Smooth muscle cell (in vitro differentiated cells): ENCODE results near the gene TNS3. TPM values are rescaled to one million over a fixed set of nuclear protein-coding genes. Genes with fewer than 3 reads are reported as not detected.

Experiments used
- DNase-seq: peaks from one replicate; lab custom pipeline; 2025; ENCODE audit not compliant: unreplicated experiment; lab: John Stamatoyannopoulos, UW
- H2AFZ ChIP-seq: fragments of 200-600 bp; sonication (generic); 2 replicates; pipeline ENCODE4 v1.6.0; 2016; ENCODE audit warnings: antibody characterized with exemption, low read depth, mild to moderate bottlenecking
- H3F3A ChIP-seq: fragments of 200-600 bp; sonication (generic); 2 replicates; pipeline ENCODE4 v1.6.0; 2017; ENCODE audit warnings: antibody characterized with exemption, low read depth
- H3K27ac ChIP-seq: fragments of 200-600 bp; sonication (generic); 2 replicates; pipeline ENCODE4 v1.5.1; 2016; ENCODE audit warnings: low read depth, mild to moderate bottlenecking
- H3K27me3 ChIP-seq: fragments of 200-600 bp; sonication (generic); 2 replicates; pipeline ENCODE4 v1.6.1; 2016; ENCODE audit warnings: low read depth, mild to moderate bottlenecking
- H3K36me3 ChIP-seq: fragments of 200-600 bp; sonication (generic); 2 replicates; pipeline ENCODE4 v1.5.1; 2016; ENCODE audit warnings: low read depth
- H3K4me1 ChIP-seq: fragments of 200-600 bp; sonication (generic); 2 replicates; pipeline ENCODE4 v1.5.1; 2016; ENCODE audit warnings: low read depth
- H3K4me2 ChIP-seq: fragments of 200-600 bp; sonication (generic); 2 replicates; pipeline ENCODE4 v1.6.0; 2016; ENCODE audit warnings: mild to moderate bottlenecking
- H3K4me3 ChIP-seq: fragments of 200-600 bp; sonication (generic); 2 replicates; pipeline ENCODE4 v1.5.1; 2016; ENCODE audit warnings: mild to moderate bottlenecking
- H3K79me2 ChIP-seq: fragments of 200-600 bp; sonication (generic); 2 replicates; pipeline ENCODE4 v1.6.0; 2016; ENCODE audit warnings: low read depth, mild to moderate bottlenecking
- H3K9ac ChIP-seq: fragments of 200-600 bp; sonication (generic); 2 replicates; pipeline ENCODE4 v1.6.0; 2016; ENCODE audit warnings: low read depth
- H3K9me3 ChIP-seq: fragments of 200-600 bp; sonication (generic); replicated peaks from 2 replicates; pipeline ENCODE4 v1.5.1; 2016; ENCODE audit warnings: low read depth
- H4K20me1 ChIP-seq: fragments of 200-600 bp; sonication (generic); 2 replicates; pipeline ENCODE4 v1.6.0; 2016; ENCODE audit warnings: low read depth
- CTCF ChIP-seq: fragments of 200-600 bp; sonication (generic); IDR thresholded peaks from 2 replicates; pipeline ENCODE4 v1.5.1; 2017; ENCODE audit warnings: borderline replicate concordance, mild to moderate bottlenecking, antibody characterized with exemption; ENCODE audit not compliant: insufficient read depth, poor library complexity, severe bottlenecking
- WGBS: methylation state at CpG from one replicate; pipeline ENCODE4 v1.1.7; 2016; ENCODE audit warnings: low lambda C conversion rate; 5-methylcytosine and 5-hydroxymethylcytosine counted together
- polyA plus RNA-seq: library from polyadenylated mRNA; unstranded; fragments of >200 nt; fragmentation: Nextera tagmentation; extraction: Ambion mirVana; gene quantifications from 2 replicates; pipeline ENCODE4 v1.2.1, GENCODE V29; 2016
- total RNA-seq: library from RNA; depleted of rRNA; stranded (reverse); fragments of >200 nt; gene quantifications from 2 replicates; pipeline ENCODE4 v1.2.3, GENCODE V29; 2014

Gene TNS3
- total and polyA plus RNA-seq, 2 experiments from 2014 or later: 32.6 to 50.5 TPM

GRCh38 chr7:47392241-47392759 lies 189.6 kb downstream of the TNS3 start:
- H3K27ac ChIP-seq: no peak overlapping the region
- WGBS: 82% methylated on average over 17 of the region's 17 CpGs
- H3K9me3 ChIP-seq: no peaks in the 10 kb centered on the region
- H2AFZ ChIP-seq: no peak overlapping the region
- no peak overlapping the region for H3K9ac ChIP-seq
- H3F3A ChIP-seq: no peaks in the 10 kb centered on the region
- peaks cover 3% of the 10 kb centered on the region for H3K79me2 ChIP-seq
- no peak overlapping the region for H3K4me3 ChIP-seq
- H3K4me2 ChIP-seq: no peak overlapping the region
- no peaks in the 10 kb centered on the region for H3K36me3 ChIP-seq
- H3K4me1 ChIP-seq: no peaks in the 10 kb centered on the region
- no peak for DNase-seq
- peak; percentile 20 for TF ChIP-seq CTCF
- H4K20me1 ChIP-seq: peaks cover 76% of the 10 kb centered on the region
- H3K27me3 ChIP-seq: no peaks in the 10 kb centered on the region

GRCh38 chr7:47391726-47392125 lies 190.2 kb downstream of the TNS3 start:
- Histone ChIP-seq H4K20me1 (peaks cover 76% of the 10 kb centered on the region), H3K27ac (no peak overlapping the region), H3K4me1 (no peaks in the 10 kb centered on the region), H3K36me3 (no peaks in the 10 kb centered on the region), H3K27me3 (no peaks in the 10 kb centered on the region), H3K4me3 (no peak overlapping the region), H3K9ac (no peak overlapping the region), H3K4me2 (no peak overlapping the region), H3K9me3 (no peaks in the 10 kb centered on the region), H3K79me2 (peaks cover 8% of the 10 kb centered on the region), H2AFZ (no peak overlapping the region), H3F3A (no peaks in the 10 kb centered on the region)
- no peak for DNase-seq
- 91% methylated on average over 11 of the region's 11 CpGs for WGBS
- TF ChIP-seq CTCF: no peak

- Histone ChIP-seq H3K27ac (no peak overlapping the region), H3K36me3 (no peaks in the 10 kb centered on the region), H4K20me1 (peaks cover 84% of the 10 kb centered on the region), H3K27me3 (no peaks in the 10 kb centered on the region), H3K9ac (no peak overlapping the region), H3K4me3 (no peak overlapping the region), H3K4me2 (no peak overlapping the region), H3K4me1 (no peaks in the 10 kb centered on the region), H2AFZ (no peak overlapping the region), H3K9me3 (no peaks in the 10 kb centered on the region), H3F3A (no peaks in the 10 kb centered on the region), H3K79me2 (peaks cover 10% of the 10 kb centered on the region)
- WGBS: 95% methylated on average over 8 of the region's 8 CpGs
- no peak for DNase-seq
- no peak for TF ChIP-seq CTCF
These were observed 191.0 kb downstream of the TNS3 start for GRCh38 chr7:47390914-47391313.

GRCh38 chr7:47389923-47390630 lies 191.8 kb downstream of the TNS3 start:
- Histone ChIP-seq H4K20me1 (peaks cover 91% of the 10 kb centered on the region), H3K9ac (no peak overlapping the region), H3K79me2 (peaks cover 10% of the 10 kb centered on the region), H3K4me1 (no peaks in the 10 kb centered on the region), H3K36me3 (no peaks in the 10 kb centered on the region), H3F3A (no peaks in the 10 kb centered on the region), H3K4me2 (no peak overlapping the region), H3K9me3 (no peaks in the 10 kb centered on the region), H3K4me3 (no peak overlapping the region), H3K27ac (no peak overlapping the region), H2AFZ (no peak overlapping the region), H3K27me3 (no peaks in the 10 kb centered on the region)
- no peak for TF ChIP-seq CTCF
- no peak for DNase-seq
- 79% methylated on average over 12 of the region's 12 CpGs for WGBS
